Hematopoietic multipotent progenitor cell (in vitro differentiated cells): Measurements from ENCODE around the gene SSTR3. TPM values are rescaled to one million over a fixed set of nuclear protein-coding genes. Genes with fewer than 3 reads are reported as not detected.

Experiments used
- DNase-seq, 3 donors: peaks; one replicate each; pipeline ENCODE4 v3.0.0-alpha.2; 2011 to 2015; ENCODE audit warnings: low read depth in 2 of 3, low spot score in 2 of 3
- small RNA-seq: library from RNA; depleted of rRNA; stranded (forward); fragments of <200 nt; gene quantifications from one replicate; pipeline ENCODE3, GENCODE V24; 2012
- total RNA-seq: library from RNA; depleted of rRNA; stranded (reverse); fragments of >200 nt; gene quantifications from one replicate; pipeline ENCODE4 v1.2.3, GENCODE V29; 2012

Gene SSTR3
- total RNA-seq, 1 donor: under 0.01 TPM

DNA sequence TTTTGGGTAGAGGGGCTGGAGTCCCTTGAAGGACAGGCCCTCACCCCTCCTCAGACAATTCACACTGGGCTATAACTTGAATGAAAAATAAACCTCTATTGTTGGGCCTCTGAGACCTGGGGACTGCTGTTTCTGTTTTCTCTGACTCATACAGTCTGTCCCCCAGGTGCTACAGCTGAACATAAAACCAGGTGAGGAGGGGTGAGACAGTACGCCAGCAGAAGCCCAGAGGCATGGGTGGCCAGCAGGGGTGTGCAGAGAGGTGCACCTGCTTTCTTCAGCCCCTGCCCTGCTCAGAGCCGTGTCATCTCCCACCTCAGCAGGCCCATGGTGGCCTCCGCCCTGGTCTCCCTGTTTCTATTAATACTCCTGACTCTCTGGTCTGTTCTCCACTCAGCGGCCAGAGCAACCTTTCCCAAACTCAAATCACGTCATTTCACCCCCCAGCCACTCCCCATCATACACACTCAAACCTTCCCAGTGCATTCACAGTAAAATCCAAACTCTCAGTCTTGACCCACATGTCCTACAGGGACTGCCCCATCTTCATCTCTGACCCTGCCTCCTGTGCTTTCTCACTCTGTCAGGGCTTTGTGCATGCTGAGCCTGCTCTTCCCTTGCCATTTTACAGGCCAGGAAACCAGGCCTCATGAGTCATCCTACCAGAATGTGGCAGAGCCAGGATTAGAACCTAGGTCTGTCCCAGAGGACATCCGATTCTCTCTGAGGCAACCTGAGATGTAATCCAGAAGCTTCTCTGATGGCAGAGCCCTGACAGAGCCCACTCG is 57.2 kb downstream of the SSTR3 start:
- no peak for DNase-seq

Small RNAs within 50 kb of the gene (small RNA-seq; reads per million reads assigned to genes)
- gene Z82188.1: not detected

Other genes starting within 250 kb of the SSTR3 start
- gene TST, start 193.0 kb downstream of the SSTR3 start, total RNA-seq: 35.0 TPM
- gene MPST, start 192.7 kb downstream of the SSTR3 start, total RNA-seq: 125 TPM
- 12.9 TPM for gene KCTD17, start 160.7 kb downstream of the SSTR3 start, total RNA-seq
- gene TMPRSS6, start 102.8 kb downstream of the SSTR3 start, total RNA-seq: not detected
- 0.27 TPM for gene IL2RB, start 62.6 kb downstream of the SSTR3 start, total RNA-seq
- 1.6 TPM for gene C1QTNF6, start 24.2 kb downstream of the SSTR3 start, total RNA-seq
- gene RAC2, start 31.8 kb upstream of the SSTR3 start, total RNA-seq: 399 TPM
- 65.7 TPM for gene CYTH4, start 70.0 kb upstream of the SSTR3 start, total RNA-seq
- under 0.01 TPM for gene ELFN2, start 215.0 kb upstream of the SSTR3 start, total RNA-seq